Fibroblast of peridontal ligament (primary cell): ENCODE measurements around the gene DHRS1.
A peak's percentile ranks its signal among the peaks of the same experiment; 100 is the strongest.

Experiments
- DNase-seq: peaks from one replicate; pipeline ENCODE4 v3.0.0-alpha.2; 2010; ENCODE audit errors: extremely low read depth

Gene DHRS1

DNA sequence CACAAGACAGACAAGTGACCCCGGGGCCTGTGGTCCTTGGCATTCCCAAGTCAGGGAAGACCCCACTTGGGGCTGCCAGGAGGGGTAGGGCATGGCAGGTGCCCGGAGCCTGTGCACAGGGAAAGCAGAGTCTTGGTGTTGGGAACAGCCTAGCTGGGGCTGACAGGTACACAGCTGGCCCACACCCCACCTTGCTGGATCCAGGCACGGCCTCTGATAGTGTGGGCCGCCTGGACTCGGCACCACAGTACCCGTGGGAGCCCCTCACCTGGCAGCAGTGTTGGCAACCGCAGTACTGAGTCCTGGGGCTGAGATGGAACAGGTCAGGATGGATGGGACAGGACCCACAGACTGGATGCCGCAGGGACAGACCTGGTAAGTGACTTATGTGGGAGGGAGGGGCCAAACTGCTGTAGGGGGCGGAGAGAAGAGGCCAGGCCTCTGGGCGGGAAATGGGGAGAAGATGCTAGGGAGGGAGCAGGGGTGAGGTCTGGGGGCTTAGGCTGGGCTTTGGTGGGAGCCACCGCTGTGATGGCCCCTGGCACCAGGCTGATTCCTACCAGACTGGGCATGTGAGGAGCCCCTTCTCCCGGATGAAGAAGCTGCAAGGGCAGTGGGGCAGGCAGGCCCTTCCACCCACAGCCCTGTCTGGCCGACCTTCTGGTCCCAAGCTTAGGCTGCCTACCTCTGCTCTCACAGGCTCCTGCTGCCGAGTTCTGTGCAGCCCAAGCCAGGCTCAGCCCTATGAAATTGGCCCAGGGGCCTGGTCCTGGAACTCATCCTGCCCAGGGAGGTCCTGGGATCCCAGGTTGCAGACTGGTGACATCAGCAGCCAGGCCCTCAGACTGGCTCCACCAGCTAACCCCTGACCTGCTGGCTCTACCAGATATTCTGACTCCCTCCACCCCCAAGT is 36.5 kb downstream of the DHRS1 start, which contains the start of gene TGM1:
TSS of gene TGM1 (minus strand) at position 357 of the 913 bp plus-strand sequence. CDS start 825 bp downstream, outside the sequence.
- no peak for DNase-seq

DNA sequence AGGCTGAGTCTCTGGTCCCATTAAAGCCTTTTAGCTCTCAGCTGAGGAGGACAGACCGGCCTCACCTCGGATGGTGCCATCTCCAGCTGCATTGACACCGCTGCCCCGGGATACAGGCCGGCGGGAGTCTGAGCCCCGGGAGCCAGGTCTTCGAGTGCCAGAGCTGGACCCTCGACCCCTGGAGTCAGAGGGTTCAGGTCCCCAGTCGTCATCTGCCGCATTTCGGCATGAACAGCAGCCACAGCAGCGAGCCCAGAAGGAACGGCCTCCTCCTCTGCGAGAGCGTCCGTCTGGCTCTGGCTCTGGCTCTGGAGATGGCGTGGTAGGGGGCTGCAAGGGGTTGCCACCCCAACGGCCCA is 37.6 kb downstream of the DHRS1 start:
- DNase-seq = no peak

DNA sequence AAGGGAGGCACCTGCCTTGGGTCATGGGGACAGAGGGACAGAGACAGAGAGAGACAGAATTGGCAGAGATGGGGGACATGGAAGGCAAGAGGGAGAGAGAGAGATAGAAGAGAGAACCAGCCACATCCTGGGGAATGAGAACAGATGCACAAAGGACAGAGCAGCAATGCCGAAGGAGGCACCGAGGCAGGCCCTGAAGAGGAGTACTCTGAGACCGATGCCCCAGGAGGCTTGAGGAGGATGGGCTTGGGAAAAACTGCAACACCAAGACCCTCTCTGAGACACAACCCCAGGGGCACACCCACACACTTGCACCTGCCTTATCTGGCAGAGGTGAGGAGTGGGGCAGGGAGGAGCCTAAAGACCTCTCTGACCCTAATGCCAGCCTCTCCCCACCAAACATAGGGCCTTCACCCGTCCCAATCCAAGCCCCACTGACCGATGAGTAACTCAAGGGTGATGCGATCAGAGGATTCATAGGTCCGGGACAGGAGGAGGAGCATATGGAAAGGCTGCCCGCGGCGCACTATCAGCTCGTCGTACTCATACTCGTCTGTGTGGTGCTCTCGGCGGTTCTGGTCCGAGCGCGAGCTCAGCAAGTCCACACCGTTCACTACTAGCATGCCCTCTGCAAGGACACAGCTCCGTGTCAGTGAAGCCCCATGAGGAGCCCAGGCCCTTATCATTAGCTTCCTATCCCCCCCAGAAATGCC is 38.2 kb downstream of the DHRS1 start:
- no peak for DNase-seq

DNA sequence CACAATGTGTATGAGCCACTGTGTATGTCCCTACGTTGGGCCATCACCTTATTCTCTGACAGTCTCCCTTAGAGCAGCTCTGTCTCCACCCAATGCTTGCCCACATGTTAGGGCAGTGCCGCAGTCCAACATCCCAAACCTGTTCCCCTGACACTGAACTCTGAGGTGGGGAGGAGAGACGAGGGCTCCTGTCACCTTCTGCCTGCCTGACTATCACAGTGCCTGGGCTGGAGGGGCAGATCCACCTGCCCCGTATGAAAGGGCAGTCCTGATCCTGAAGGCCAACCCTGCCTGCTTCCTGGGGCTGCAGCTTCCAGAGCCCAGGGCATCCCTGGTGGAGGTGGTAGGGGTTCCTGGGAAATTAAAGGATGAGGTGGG is 38.8 kb downstream of the DHRS1 start:
- DNase-seq = no peak

GRCh38 chr14:24260026-24260779 is 39.4 kb downstream of the DHRS1 start:
- no peak for DNase-seq

GRCh38 chr14:24259282-24260025 is 40.1 kb downstream of the DHRS1 start:
- DNase-seq = peak; percentile 52

DNA sequence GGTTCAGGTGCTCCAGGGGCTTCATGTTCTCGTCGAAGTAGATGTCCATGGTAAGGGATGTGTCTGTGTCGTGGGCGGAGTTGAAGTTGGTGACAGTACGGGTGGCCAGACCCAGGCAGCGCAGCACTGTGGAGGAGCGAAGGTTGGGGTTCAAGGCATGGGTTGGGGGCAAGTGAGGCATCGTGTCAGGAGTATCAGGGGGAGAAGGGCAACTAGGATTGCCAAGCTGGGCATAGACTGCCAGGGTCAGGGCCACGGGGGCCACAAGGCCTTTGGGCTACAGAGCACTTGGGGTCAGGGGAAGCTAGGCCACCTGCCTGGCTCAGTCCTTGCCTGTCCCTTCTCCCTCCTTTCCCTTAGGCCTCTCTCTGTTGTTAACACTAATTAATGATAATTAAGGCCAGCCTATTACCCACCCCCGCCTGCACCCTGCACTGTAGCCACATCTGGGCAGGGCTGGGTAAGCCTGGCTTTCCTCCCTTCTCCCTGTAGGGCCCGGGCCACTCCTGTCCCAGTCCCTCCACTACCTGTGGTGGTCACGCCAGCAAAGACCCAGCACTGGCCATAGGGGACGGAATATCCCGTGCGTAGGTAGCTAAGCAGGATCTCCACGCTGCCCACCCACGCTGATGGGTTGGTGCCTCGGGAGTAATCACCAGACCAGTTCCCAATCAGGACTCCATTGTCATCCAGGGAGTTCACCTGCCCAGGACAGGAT is 40.9 kb downstream of the DHRS1 start:
- no peak for DNase-seq

DNA sequence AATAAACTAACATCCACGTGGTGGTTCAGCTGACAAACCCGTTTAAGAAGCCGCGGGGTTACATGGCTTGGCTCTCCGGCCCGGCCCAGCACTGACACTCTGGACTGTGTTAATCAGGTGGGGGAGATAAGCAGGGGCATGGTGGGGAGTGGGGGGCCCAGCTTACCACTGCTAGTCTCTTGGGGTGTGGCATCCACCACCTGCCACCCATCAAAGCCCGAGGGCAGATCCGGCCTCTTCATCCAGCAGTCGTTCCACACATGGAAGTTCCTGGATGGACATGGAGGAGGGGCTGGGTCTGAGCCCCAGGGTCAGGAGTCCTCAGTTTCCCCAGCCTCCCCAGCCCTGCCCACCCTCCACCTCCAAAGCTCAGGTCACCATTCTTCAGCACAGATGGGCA is 41.5 kb downstream of the DHRS1 start:
- DNase-seq = no peak

DNA sequence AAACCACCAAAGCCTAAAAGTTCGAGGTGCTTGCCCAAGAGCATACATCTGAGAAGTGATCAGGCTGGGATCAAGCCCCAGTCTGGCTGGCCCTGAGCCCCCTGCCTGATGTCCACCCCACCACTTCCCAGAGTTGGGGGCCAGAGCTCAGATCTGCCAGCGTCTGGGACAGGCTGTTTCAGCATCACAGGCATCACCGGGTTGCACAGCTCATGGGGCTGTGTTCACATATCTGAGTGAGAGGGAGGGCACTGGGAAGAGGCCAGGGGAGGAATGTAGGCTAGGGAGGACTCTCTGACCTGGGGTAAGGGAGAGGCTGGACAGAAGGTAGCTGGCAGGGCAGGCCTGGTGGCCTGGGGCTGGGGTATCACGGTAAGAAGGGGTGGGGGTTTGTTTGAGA is 42.6 kb downstream of the DHRS1 start:
- no peak for DNase-seq

DNA sequence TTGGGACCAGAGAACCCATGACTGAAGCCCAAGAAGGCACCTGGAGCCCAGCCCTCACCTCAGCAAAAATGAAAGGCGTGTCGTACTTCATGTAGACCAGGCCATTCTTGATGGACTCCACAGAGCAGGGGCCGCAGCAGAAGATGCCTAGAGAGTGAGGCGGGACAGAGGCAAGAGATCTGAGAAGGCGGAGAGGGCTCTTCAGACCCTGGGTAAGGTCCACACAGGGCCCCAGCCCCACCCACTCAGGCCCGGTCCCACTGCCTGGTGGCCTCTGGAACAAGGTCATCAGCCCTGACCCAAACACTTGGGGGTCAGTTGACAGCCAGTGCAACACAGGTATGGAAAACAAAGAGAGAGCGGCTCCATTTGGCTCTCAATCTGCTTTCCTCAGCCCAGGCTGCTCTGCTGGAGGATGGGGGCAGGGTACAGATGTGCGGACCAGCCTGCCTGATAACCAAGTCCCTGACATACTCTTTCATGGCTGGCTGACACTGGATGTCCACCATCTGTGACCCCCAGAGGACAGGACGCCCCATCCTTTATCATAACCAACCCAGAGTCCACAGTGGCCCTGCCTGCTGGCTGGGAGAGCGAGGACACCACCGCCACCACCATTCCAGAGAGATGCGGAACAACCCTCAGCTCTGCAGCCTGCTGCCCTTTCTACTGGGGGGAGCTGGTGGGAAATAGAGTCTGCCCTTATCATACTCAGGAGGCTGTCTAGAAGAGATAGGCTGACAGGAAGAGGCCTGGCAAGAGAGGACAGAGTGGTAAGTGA is 43.5 kb downstream of the DHRS1 start:
- DNase-seq = no peak

DNA sequence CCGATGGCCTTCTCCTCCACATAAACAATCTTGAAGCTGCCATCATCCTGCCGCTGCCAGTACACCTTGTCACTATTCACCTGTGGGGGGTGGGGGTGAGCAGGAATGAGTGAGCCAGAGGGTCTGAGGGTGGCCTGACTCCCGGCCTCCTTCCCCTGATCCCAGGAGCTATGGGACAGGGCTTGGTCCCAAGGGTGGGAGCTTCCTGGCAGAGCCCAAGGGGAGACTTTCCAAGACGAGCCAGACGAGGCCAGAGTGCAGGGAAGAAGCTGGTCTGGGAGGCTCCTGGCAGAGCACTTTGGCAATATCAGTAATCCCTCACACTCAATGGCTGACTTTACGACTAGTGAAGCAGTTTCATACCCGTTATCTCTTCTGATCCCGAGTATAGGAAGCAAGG is 44.1 kb downstream of the DHRS1 start:
- DNase-seq = no peak

DNA sequence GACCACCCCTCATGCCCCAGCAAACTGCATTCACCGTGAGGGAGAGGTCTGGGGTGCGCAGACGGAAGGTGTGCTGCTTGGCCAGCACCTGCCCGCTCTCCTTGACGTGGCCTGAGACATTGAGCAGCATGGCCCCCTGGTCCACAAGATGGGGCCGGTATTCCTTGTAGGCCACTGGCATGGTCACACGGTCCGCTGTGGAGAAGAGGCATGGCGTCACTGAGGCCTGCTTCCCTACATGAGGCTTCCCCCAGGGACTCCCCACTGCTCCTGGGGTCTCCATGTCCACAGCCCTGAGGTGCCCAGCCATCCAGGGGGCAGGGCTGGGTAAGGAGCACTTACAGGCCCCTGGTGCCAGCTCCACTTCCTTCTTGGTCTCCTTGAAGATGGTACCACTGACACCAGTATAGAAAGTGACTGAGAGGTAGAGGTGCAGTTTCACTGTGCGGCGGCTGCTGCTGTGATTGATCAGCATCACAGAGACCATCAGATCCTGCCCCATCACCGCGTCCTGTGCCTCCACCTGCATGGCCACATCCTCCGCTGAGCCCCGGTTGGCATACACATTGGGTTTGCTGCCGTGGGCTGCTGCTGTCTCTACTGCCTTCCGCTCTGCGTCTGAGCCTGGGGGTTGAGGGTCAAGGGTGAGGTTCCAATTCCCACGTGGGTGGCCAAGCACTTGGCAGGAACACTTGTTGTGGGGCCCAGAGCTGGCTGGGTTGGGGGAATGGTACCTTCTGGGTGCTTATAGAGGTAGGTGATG is 44.8 kb downstream of the DHRS1 start:
- no peak for DNase-seq

GRCh38 chr14:24253936-24254335 is 45.6 kb downstream of the DHRS1 start:
- DNase-seq = no peak

DNA sequence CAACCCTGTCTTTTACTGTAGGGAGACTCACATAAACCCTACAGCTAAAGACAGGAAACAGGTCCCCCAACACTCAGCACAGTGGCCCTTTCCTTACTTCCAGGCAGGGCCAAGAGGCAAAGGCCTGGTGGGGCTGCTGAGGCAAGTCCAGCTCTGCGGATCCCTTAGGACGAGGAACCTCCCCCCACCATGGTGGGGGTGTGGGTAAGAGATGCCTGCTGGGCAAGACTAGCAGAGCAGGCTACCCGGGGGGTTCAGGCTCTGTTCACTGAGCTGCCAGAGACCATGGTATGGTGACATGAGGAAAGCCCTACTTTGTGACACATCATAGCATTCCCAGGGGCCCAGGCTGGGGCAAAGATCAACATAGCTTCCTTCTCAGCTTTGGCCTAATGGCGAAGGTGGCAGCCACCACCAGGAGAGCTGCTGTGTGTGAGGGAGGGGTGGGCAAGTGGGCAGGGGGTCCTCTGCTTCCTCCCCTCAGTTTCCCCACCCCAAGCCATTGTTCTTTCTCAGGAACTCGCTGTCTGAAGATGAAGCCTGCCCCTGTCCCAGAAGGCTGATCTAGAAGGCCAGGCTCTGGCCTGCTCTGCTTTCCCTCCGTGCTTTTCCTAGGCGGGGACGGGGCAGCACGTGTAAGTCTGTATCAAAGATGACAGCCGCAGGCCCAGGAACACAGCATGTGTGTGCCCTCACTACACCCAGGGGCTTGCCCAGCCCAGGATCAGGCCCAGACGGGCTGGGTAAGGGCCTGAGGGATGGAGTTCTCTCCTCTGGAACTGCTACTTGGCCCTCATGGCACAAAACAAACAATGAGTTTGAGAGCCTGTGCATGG is 47.1 kb downstream of the DHRS1 start:
- DNase-seq = no peak

DNA sequence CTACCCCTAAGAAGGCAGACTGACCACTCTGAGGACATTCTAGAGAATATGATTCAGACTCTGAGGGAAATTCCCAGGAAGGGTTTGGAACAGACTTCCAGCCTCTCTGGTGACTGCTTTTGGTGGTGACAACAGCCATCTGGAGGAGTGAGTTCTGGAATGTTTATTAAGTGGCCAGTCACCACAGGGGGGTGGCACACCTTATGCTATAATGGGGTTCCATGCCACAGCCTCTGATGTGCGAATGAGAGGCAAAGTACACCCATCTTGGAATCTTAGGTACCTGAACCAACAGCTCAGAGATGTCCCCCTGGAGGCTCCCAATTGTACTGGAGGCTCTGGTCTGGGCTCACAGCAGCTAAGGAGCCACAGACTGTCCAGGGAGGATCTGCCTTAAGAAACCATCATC is 47.7 kb downstream of the DHRS1 start:
- no peak for DNase-seq

DNA sequence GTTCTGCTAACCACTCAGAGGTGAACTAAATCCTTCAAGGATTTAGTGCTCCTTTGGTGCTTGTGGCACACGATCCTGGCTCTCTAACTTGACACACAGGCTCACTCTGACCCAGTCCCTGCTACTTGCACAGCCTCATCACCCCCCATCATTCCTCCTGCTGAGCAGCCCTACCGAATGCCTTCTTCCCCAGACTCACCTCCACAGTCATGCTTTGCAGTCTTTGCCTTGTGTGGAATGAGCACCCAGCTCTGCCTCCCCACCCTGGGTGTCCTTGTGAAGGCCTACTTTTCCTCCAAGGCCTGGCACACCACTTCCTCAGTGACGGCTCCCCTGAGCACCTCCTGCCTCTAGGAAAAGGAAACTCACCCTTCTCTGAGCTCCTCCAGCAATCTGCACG is 49.2 kb downstream of the DHRS1 start:
- DNase-seq = no peak

- DNase-seq = no peak
These were observed 50.2 kb downstream of the DHRS1 start for GRCh38 chr14:24249230-24250021.

- no peak for DNase-seq
These were observed 52.2 kb downstream of the DHRS1 start for GRCh38 chr14:24247422-24247821.
